SK-N-SH treated with all-trans-retinoic acid at 6 μM for 48 hours (cell line): ENCODE data around the gene LCP1.
A peak's percentile ranks its signal among the peaks of the same experiment; 100 is the strongest.

Experiments
- ATAC-seq: fragments of 200-7000 bp; cut with Tn5 transposase; 3 replicates; pipeline ENCODE4 v1.9.1; 2020; ENCODE audit warnings: mild to moderate bottlenecking, moderate library complexity
- ARNTL ChIP-seq: fragments of 450-650 bp; formaldehyde crosslinking; IDR thresholded peaks from 2 replicates; pipeline ENCODE4 v1.5.0; 2020; ENCODE audit warnings: low read depth, mild to moderate bottlenecking, moderate library complexity, borderline replicate concordance
- BACH2 ChIP-seq: fragments of 250-450 bp; sonication (Bioruptor Pico); IDR thresholded peaks from 2 replicates; pipeline ENCODE4 v1.9.0; 2021; ENCODE audit warnings: mild to moderate bottlenecking, borderline replicate concordance
- CSDC2 ChIP-seq: fragments of 250-450 bp; sonication (Bioruptor Pico); IDR thresholded peaks from 2 replicates; pipeline ENCODE4 v1.5.0; 2020; ENCODE audit warnings: mild to moderate bottlenecking, moderate library complexity
- ESRRG ChIP-seq: fragments of 250-450 bp; sonication (Bioruptor Pico); IDR thresholded peaks from 2 replicates; pipeline ENCODE4 v1.6.1; 2021; ENCODE audit warnings: mild to moderate bottlenecking
- GLIS3 ChIP-seq: fragments of 250-450 bp; sonication (Bioruptor Pico); IDR thresholded peaks from 2 replicates; pipeline ENCODE4 v1.5.0; 2020; ENCODE audit warnings: mild to moderate bottlenecking, moderate library complexity
- ISL1 ChIP-seq: fragments of 250-450 bp; sonication (Bioruptor Pico); IDR thresholded peaks from 2 replicates; pipeline ENCODE4 v2.1.2; 2022; ENCODE audit warnings: mild to moderate bottlenecking, moderate library complexity
- OSR1 ChIP-seq: fragments of 250-450 bp; sonication (Bioruptor Pico); IDR thresholded peaks from 2 replicates; pipeline ENCODE4 v1.8.0; 2022; ENCODE audit warnings: moderate library complexity, mild to moderate bottlenecking, inconsistent platforms
- PPARA ChIP-seq: fragments of 250-450 bp; sonication (Bioruptor Pico); IDR thresholded peaks from 2 replicates; pipeline ENCODE4 v1.5.0; 2020; ENCODE audit warnings: mild to moderate bottlenecking, borderline replicate concordance
- RARB ChIP-seq: fragments of 250-450 bp; sonication (Bioruptor Pico); IDR thresholded peaks from 2 replicates; pipeline ENCODE4 v1.8.0; 2021; ENCODE audit warnings: mild to moderate bottlenecking, moderate library complexity
- SNAI2 ChIP-seq: fragments of 250-450 bp; sonication (Bioruptor Pico); IDR thresholded peaks from 2 replicates; pipeline ENCODE4 v1.5.0; 2020; ENCODE audit warnings: mild to moderate bottlenecking, moderate library complexity
- TCF4 ChIP-seq: fragments of 250-450 bp; sonication (Bioruptor Pico); IDR thresholded peaks from 2 replicates; pipeline ENCODE4 v1.8.0; 2021; ENCODE audit warnings: mild to moderate bottlenecking, moderate library complexity, borderline replicate concordance
- TOX ChIP-seq: fragments of 250-450 bp; sonication (Bioruptor Pico); IDR thresholded peaks from 2 replicates; pipeline ENCODE4 v1.8.0; 2021; ENCODE audit warnings: mild to moderate bottlenecking, moderate library complexity, borderline replicate concordance
- ZC3H10 ChIP-seq: fragments of 250-450 bp; sonication (Bioruptor Pico); IDR thresholded peaks from 2 replicates; pipeline ENCODE4 v1.5.1; 2021; ENCODE audit warnings: mild to moderate bottlenecking, moderate library complexity
- ZFP3 ChIP-seq: fragments of 250-450 bp; sonication (Bioruptor Pico); IDR thresholded peaks from 2 replicates; pipeline ENCODE4 v1.5.0; 2020; ENCODE audit warnings: mild to moderate bottlenecking, moderate library complexity
- ZNF565 ChIP-seq: fragments of 450-650 bp; formaldehyde crosslinking; conservative IDR thresholded peaks from 2 replicates; pipeline ENCODE4 v1.5.0; 2020; ENCODE audit warnings: low read depth, mild to moderate bottlenecking, moderate library complexity
- ZNF70 ChIP-seq: fragments of 450-650 bp; formaldehyde crosslinking; IDR thresholded peaks from 2 replicates; pipeline ENCODE4 v1.5.0; 2020; ENCODE audit warnings: mild to moderate bottlenecking, moderate library complexity
- ZNF8 ChIP-seq: fragments of 450-650 bp; formaldehyde crosslinking; IDR thresholded peaks from 2 replicates; pipeline ENCODE4 v1.5.0; 2020; ENCODE audit warnings: mild to moderate bottlenecking, moderate library complexity
- TF ChIP-seq, protein P1 (sequence below): fragments of 250-450 bp; sonication (Bioruptor Pico); IDR thresholded peaks from 2 replicates; pipeline ENCODE4 v1.5.1; 2021; ENCODE audit warnings: mild to moderate bottlenecking, moderate library complexity
- TF ChIP-seq, protein P2 (sequence below): fragments of 250-450 bp; sonication (Bioruptor Pico); IDR thresholded peaks from 2 replicates; pipeline ENCODE4 v1.5.0; 2020; ENCODE audit warnings: mild to moderate bottlenecking, moderate library complexity
- TF ChIP-seq, protein P3 (sequence below): fragments of 250-450 bp; sonication (Bioruptor Pico); IDR thresholded peaks from 2 replicates; pipeline ENCODE4 v1.8.0; 2020; ENCODE audit warnings: mild to moderate bottlenecking, moderate library complexity, borderline replicate concordance
- TF ChIP-seq, protein P4 (sequence below): fragments of 250-450 bp; sonication (Bioruptor Pico); IDR thresholded peaks from 2 replicates; pipeline ENCODE4 v1.5.1; 2020; ENCODE audit warnings: low read depth, mild to moderate bottlenecking, moderate library complexity
- TF ChIP-seq, protein P5 (sequence below): fragments of 250-450 bp; sonication (Bioruptor Pico); IDR thresholded peaks from 2 replicates; pipeline ENCODE4 v1.8.0; 2021; ENCODE audit warnings: low read depth, mild to moderate bottlenecking, moderate library complexity, borderline replicate concordance

Gene LCP1

DNA sequence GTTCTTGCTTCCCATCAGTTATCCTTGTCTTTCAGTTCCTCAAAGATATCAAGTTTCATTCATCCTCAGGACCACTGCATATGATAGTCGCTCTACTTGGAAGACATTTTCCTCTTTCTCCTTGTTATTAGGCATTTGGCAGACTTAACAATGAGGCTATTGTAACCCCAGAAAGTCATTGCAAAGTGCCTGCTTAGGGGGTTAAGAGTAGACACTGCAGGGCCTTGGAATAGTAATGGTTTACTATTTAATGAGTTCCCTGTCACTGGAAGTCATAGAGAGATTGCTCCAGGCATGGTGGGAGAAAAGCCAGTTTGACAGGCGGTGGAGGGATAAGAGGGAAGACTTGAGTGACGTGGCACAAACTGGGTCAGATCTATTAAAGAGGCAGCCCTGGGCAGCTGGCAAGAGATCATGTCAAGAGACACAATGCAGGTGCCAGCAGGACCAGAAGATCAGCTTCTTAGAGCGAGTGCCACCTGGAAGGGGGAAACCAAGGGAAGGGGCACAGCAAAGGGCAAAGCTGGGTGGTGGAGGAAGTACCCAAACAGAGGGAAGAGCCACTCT is 60.3 kb downstream of the LCP1 start:
- TF ChIP-seq ZNF8 (CRISPR knock-in tag): no peak
- TF ChIP-seq RARB (CRISPR knock-in tag): no peak
- TF ChIP-seq ZNF565 (CRISPR knock-in tag): no peak
- no peak for TF ChIP-seq GLIS3 (CRISPR knock-in tag)
- TF ChIP-seq, protein P1, sequence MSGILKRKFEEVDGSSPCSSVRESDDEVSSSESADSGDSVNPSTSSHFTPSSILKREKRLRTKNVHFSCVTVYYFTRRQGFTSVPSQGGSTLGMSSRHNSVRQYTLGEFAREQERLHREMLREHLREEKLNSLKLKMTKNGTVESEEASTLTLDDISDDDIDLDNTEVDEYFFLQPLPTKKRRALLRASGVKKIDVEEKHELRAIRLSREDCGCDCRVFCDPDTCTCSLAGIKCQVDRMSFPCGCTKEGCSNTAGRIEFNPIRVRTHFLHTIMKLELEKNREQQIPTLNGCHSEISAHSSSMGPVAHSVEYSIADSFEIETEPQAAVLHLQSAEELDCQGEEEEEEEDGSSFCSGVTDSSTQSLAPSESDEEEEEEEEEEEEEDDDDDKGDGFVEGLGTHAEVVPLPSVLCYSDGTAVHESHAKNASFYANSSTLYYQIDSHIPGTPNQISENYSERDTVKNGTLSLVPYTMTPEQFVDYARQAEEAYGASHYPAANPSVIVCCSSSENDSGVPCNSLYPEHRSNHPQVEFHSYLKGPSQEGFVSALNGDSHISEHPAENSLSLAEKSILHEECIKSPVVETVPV (CRISPR knock-in tag): no peak
- no peak for TF ChIP-seq TCF4
- TF ChIP-seq, protein P2, sequence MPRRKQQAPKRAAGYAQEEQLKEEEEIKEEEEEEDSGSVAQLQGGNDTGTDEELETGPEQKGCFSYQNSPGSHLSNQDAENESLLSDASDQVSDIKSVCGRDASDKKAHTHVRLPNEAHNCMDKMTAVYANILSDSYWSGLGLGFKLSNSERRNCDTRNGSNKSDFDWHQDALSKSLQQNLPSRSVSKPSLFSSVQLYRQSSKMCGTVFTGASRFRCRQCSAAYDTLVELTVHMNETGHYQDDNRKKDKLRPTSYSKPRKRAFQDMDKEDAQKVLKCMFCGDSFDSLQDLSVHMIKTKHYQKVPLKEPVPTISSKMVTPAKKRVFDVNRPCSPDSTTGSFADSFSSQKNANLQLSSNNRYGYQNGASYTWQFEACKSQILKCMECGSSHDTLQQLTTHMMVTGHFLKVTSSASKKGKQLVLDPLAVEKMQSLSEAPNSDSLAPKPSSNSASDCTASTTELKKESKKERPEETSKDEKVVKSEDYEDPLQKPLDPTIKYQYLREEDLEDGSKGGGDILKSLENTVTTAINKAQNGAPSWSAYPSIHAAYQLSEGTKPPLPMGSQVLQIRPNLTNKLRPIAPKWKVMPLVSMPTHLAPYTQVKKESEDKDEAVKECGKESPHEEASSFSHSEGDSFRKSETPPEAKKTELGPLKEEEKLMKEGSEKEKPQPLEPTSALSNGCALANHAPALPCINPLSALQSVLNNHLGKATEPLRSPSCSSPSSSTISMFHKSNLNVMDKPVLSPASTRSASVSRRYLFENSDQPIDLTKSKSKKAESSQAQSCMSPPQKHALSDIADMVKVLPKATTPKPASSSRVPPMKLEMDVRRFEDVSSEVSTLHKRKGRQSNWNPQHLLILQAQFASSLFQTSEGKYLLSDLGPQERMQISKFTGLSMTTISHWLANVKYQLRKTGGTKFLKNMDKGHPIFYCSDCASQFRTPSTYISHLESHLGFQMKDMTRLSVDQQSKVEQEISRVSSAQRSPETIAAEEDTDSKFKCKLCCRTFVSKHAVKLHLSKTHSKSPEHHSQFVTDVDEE (CRISPR knock-in tag): no peak
- TF ChIP-seq, protein P3, sequence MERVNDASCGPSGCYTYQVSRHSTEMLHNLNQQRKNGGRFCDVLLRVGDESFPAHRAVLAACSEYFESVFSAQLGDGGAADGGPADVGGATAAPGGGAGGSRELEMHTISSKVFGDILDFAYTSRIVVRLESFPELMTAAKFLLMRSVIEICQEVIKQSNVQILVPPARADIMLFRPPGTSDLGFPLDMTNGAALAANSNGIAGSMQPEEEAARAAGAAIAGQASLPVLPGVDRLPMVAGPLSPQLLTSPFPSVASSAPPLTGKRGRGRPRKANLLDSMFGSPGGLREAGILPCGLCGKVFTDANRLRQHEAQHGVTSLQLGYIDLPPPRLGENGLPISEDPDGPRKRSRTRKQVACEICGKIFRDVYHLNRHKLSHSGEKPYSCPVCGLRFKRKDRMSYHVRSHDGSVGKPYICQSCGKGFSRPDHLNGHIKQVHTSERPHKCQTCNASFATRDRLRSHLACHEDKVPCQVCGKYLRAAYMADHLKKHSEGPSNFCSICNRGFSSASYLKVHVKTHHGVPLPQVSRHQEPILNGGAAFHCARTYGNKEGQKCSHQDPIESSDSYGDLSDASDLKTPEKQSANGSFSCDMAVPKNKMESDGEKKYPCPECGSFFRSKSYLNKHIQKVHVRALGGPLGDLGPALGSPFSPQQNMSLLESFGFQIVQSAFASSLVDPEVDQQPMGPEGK (CRISPR knock-in tag): no peak
- TF ChIP-seq ZC3H10 (CRISPR knock-in tag): no peak
- no peak for TF ChIP-seq ZNF70 (CRISPR knock-in tag)
- no peak for TF ChIP-seq TOX (CRISPR knock-in tag)
- TF ChIP-seq, protein P4, sequence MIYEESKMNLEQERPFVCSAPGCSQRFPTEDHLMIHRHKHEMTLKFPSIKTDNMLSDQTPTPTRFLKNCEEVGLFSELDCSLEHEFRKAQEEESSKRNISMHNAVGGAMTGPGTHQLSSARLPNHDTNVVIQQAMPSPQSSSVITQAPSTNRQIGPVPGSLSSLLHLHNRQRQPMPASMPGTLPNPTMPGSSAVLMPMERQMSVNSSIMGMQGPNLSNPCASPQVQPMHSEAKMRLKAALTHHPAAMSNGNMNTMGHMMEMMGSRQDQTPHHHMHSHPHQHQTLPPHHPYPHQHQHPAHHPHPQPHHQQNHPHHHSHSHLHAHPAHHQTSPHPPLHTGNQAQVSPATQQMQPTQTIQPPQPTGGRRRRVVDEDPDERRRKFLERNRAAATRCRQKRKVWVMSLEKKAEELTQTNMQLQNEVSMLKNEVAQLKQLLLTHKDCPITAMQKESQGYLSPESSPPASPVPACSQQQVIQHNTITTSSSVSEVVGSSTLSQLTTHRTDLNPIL (CRISPR knock-in tag): no peak
- no peak for TF ChIP-seq ZFP3
- TF ChIP-seq, protein P5, sequence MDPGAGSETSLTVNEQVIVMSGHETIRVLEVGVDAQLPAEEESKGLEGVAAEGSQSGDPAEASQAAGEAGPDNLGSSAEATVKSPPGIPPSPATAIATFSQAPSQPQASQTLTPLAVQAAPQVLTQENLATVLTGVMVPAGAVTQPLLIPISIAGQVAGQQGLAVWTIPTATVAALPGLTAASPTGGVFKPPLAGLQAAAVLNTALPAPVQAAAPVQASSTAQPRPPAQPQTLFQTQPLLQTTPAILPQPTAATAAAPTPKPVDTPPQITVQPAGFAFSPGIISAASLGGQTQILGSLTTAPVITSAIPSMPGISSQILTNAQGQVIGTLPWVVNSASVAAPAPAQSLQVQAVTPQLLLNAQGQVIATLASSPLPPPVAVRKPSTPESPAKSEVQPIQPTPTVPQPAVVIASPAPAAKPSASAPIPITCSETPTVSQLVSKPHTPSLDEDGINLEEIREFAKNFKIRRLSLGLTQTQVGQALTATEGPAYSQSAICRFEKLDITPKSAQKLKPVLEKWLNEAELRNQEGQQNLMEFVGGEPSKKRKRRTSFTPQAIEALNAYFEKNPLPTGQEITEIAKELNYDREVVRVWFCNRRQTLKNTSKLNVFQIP (CRISPR knock-in tag): no peak
- TF ChIP-seq BACH2: no peak
- no peak for ATAC-seq

DNA sequence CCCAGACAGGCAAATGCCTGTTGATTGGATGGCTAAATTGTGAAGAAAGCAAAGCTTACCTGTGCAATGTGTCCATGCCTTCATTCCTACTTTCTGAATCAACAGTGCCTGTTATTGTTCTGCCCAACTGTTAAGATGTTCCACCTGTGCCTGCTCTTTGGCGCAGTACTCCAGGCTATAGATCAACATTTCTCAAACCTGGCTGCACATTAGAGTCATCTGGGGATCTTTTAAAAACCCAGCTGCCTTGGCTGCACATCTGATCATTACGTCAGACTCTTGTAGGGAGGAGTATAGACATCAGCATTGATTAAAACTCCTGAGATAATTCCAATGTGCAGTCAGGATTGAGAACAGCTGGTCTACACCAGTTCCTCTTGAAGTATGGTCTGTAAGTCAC is 60.9 kb downstream of the LCP1 start:
- no peak for ATAC-seq
- no peak for TF ChIP-seq ZFP3
- TF ChIP-seq, all 23 proteins: peak for 0

DNA sequence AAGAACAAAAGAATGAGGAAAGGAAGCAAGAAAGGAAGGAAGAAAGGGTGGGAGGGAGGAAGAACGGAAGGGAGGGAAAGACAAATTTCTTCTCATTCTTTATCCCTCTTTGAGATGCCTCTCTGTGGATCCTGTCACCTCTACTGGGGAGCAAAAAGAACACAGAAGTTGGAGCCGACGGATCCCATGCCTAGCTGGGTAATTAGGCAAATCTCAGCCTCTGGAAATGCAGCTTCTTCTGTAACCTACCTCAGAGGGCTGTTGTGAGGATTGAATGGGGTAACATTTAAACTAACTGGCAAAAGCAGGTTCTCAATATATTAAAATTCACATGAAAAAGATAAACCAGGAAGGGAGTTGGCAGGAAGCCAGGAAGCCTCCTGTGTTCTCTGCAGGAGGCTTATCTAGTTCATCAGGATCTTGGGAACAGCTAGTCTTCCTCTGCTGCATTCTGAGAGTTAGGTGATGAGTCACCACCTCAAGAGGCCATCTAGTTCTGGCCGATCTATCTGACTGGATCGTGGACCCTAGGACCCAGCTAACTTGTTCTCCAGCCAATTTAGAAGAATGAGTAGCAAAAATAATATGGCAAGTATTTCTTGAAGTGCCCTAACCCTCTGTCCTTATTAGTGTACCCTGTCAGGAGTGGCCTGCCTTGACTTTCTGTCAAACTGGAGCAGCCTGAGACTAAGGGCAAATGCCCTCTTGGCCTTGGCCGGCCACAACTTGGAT is 61.9 kb downstream of the LCP1 start:
- ATAC-seq: peak; percentile 76
- TF ChIP-seq ZNF70 (CRISPR knock-in tag) (no peak), SNAI2 (CRISPR knock-in tag) (no peak), RARB (CRISPR knock-in tag) (no peak), ZNF565 (CRISPR knock-in tag) (no peak), ARNTL (CRISPR knock-in tag) (no peak), CSDC2 (no peak), TOX (CRISPR knock-in tag) (no peak), ZC3H10 (CRISPR knock-in tag) (no peak), ISL1 (CRISPR knock-in tag) (no peak), ZNF8 (CRISPR knock-in tag) (no peak), PPARA (CRISPR knock-in tag) (no peak), ZFP3 (no peak), GLIS3 (CRISPR knock-in tag) (no peak), OSR1 (no peak), ESRRG (CRISPR knock-in tag) (no peak)
- TF ChIP-seq, protein P2 (CRISPR knock-in tag): no peak
- TF ChIP-seq, protein P3 (CRISPR knock-in tag): no peak
